NB4 (cell line): Measurements from ENCODE around the gene CELA1.

Source experiments
- MYC ChIP-seq: IDR thresholded peaks from 2 replicates; pipeline ENCODE4 v1.6.1; 2011; ENCODE audit warnings: low read depth, low read length
- POLR2A ChIP-seq: IDR thresholded peaks from 2 replicates; pipeline ENCODE4 v1.6.1; 2011; ENCODE audit warnings: mild to moderate bottlenecking; ENCODE audit not compliant: insufficient read length; ENCODE audit errors: extremely low read depth
- TF ChIP-seq, protein P1 (sequence below): IDR thresholded peaks from one replicate; pipeline ENCODE4 v1.5.1; 2012; ENCODE audit warnings: low read depth, low read length

- TF ChIP-seq, protein P1, sequence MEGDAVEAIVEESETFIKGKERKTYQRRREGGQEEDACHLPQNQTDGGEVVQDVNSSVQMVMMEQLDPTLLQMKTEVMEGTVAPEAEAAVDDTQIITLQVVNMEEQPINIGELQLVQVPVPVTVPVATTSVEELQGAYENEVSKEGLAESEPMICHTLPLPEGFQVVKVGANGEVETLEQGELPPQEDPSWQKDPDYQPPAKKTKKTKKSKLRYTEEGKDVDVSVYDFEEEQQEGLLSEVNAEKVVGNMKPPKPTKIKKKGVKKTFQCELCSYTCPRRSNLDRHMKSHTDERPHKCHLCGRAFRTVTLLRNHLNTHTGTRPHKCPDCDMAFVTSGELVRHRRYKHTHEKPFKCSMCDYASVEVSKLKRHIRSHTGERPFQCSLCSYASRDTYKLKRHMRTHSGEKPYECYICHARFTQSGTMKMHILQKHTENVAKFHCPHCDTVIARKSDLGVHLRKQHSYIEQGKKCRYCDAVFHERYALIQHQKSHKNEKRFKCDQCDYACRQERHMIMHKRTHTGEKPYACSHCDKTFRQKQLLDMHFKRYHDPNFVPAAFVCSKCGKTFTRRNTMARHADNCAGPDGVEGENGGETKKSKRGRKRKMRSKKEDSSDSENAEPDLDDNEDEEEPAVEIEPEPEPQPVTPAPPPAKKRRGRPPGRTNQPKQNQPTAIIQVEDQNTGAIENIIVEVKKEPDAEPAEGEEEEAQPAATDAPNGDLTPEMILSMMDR, result no peak
- TF ChIP-seq POLR2A (peak; percentile 42), MYC (no peak)
Measured at GRCh38 chr12:51391283-51392123, 45.0 kb upstream of the CELA1 start, which contains the start of gene GALNT6.
